CD8-positive, alpha-beta memory T cell (primary cell): Measurements from ENCODE around the gene TRIM9. TPM values are rescaled to one million over a fixed set of nuclear protein-coding genes. Genes with fewer than 3 reads are reported as not detected.
"Not testable (repeated sequence)": the region's sequence is repeated elsewhere in the genome, so short reads cannot be mapped to it uniquely, and the experiment has no call there.

Experiments
- CTCF ChIA-PET: fragments of 350-600 bp; sonication (Branson Sonifier 250); formaldehyde crosslinking; loops from one replicate; lab custom pipeline; 2021; ENCODE audit warnings: antibody characterized with exemption; lab: Charles Lee
- POLR2A ChIA-PET: fragments of 350-600 bp; sonication (Branson Sonifier 250); formaldehyde crosslinking; loops from one replicate; lab custom pipeline; 2021; ENCODE audit warnings: antibody characterized with exemption; lab: Charles Lee
- DNase-seq, 5 donors: peaks; one replicate each; pipeline versions ENCODE4 v3.0.0 to v3.0.0-alpha.2; 2020 to 2022; ENCODE audit warnings: mixed read lengths in 1 of 5
- H3K27ac ChIP-seq: one replicate; pipeline ENCODE4 v1.7.0; 2013; ENCODE audit warnings: low read depth, mild to moderate bottlenecking, low read length, moderate library complexity
- H3K27me3 ChIP-seq: 2 replicates; pipeline ENCODE4 v1.7.0; 2013; ENCODE audit warnings: low read length, mild to moderate bottlenecking; ENCODE audit not compliant: insufficient read depth, poor library complexity, severe bottlenecking
- H3K36me3 ChIP-seq: 2 replicates; pipeline ENCODE4 v1.7.0; 2013; ENCODE audit warnings: mild to moderate bottlenecking, low read length, moderate library complexity; ENCODE audit not compliant: insufficient read depth
- H3K4me1 ChIP-seq: 2 replicates; pipeline ENCODE4 v1.7.0; 2013; ENCODE audit warnings: mild to moderate bottlenecking, low read length, moderate library complexity; ENCODE audit not compliant: insufficient read depth
- H3K4me3 ChIP-seq: 2 replicates; pipeline ENCODE4 v1.7.0; 2013; ENCODE audit warnings: mild to moderate bottlenecking, low read length
- H3K9me3 ChIP-seq: 2 replicates; pipeline ENCODE4 v1.7.0; 2013; ENCODE audit warnings: mild to moderate bottlenecking, low read length
- H3K27ac Mint-ChIP-seq, 8 donors: one replicate each; pipeline ENCODE4 v1.8.0; 2020 to 2021; ENCODE audit warnings: mixed read lengths in 8 of 8, mild to moderate bottlenecking in 6 of 8, inconsistent platforms in 3 of 8, moderate library complexity in 3 of 8
- H3K27me3 Mint-ChIP-seq, 2 donors: one replicate each; pipeline ENCODE4 v1.8.0; 2020 to 2021; ENCODE audit warnings: mixed read lengths in 2 of 2, mild to moderate bottlenecking in 1 of 2, moderate library complexity in 1 of 2
- H3K36me3 Mint-ChIP-seq, 3 donors: one replicate each; pipeline ENCODE4 v1.8.0; 2020 to 2021; ENCODE audit warnings: mixed read lengths in 3 of 3, inconsistent platforms in 1 of 3, mild to moderate bottlenecking in 1 of 3
- H3K4me1 Mint-ChIP-seq, 3 donors: one replicate each; pipeline ENCODE4 v1.8.0; 2020 to 2021; ENCODE audit warnings: mixed read lengths in 3 of 3, inconsistent platforms in 1 of 3, mild to moderate bottlenecking in 1 of 3
- H3K4me3 Mint-ChIP-seq, 7 donors: one replicate each; pipeline ENCODE4 v1.8.0; 2020 to 2021; ENCODE audit warnings: mixed read lengths in 7 of 7, mild to moderate bottlenecking in 6 of 7, moderate library complexity in 4 of 7, inconsistent platforms in 2 of 7
- H3K9me3 Mint-ChIP-seq, 5 donors: one replicate each; pipeline ENCODE4 v1.8.0; 2020 to 2022; ENCODE audit warnings: mixed read lengths in 5 of 5, mild to moderate bottlenecking in 3 of 5, moderate library complexity in 2 of 5, inconsistent platforms in 1 of 5
- polyA plus RNA-seq: library from polyadenylated mRNA; unstranded; fragments of 300-500 nt; fragmentation: Illumina TruSeq; gene quantifications from one replicate; pipeline ENCODE4 v1.2.3, GENCODE V29; 2021
- total RNA-seq, 2 experiments: library from RNA; stranded (reverse); gene quantifications; one replicate each; pipeline ENCODE4 v1.2.3, GENCODE V29; 2021

Gene TRIM9
- total and polyA plus RNA-seq, 3 experiments from 2014 or later, result 0.05 to 1.0 (median 0.85) TPM

DNA sequence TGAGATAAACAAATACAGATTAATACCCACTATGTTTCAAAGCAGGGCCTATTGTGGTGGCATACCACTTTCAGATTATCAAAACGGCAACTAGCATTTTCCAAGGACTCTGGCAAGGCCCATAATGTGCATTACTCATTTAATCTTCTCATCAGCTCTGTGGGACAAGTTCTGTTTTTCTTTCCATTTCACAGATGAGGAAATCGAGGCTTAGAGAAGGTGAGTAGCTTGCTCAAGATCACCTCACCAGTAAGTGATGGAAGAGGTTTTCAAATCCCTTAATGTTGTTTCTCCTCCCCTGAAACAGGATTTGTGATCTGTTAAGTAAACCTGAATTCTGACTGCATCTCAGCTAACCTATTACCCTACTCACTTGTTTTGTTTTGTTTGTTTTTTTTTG, 146.7 kb downstream of the TRIM9 start:
- Mint-ChIP-seq H3K27me3 (peaks cover 12 to 13% of the 10 kb centered on the region in 2 donors), H3K4me1 (peaks cover 11 to 17% (median 11%) of the 10 kb centered on the region in 3 donors)
- POLR2A ChIA-PET, result no interaction called here

DNA sequence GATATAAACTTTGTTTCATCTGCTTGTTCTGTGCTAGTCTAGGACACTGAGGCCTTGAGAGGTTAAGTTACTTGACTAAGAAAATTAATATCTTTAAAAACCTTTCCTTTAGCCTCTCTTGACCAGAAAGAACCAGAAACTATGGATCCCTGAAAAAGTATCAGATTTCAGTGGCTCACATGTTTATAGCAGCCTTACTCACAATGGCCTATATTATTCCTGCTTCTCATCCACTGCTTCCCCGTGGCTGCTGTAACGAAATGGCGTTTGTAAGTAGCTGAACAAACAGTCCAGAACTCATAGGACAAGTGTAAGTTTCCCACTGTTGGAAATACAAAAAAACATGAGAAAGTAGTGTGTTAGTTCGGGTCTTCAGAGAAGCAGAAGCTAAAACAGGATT, 147.5 kb downstream of the TRIM9 start:
- Histone ChIP-seq H3K9me3 (no peaks in the 10 kb centered on the region), H3K27me3 (peaks cover 15% of the 10 kb centered on the region), H3K4me1 (peaks cover 6% of the 10 kb centered on the region), H3K27ac (no peak overlapping the region), H3K36me3 (no peaks in the 10 kb centered on the region), H3K4me3 (no peak overlapping the region)
- H3K9me3 Mint-ChIP-seq, result peaks cover 0 to 3% (median 0%) of the 10 kb centered on the region in 5 donors
- H3K27ac Mint-ChIP-seq, result no peak overlapping the region
- CTCF ChIA-PET, result no interaction called here
- peaks cover 13 to 22% (median 13%) of the 10 kb centered on the region in 3 donors for H3K4me1 Mint-ChIP-seq
- DNase-seq, result no peak
- POLR2A ChIA-PET, result no interaction called here
- peaks cover 20% of the 10 kb centered on the region in 2 donors for H3K27me3 Mint-ChIP-seq
- H3K36me3 Mint-ChIP-seq, result peaks cover 0 to 6% (median 0%) of the 10 kb centered on the region in 3 donors
- no peak overlapping the region for H3K4me3 Mint-ChIP-seq

More for the DNA sequence above, 146.7 kb downstream of the TRIM9 start:
- no peak overlapping the region for H3K4me3 ChIP-seq
- H3K27ac ChIP-seq, result no peak overlapping the region
- CTCF ChIA-PET, result no interaction called here
- H3K36me3 Mint-ChIP-seq, result peaks cover 0 to 6% (median 0%) of the 10 kb centered on the region in 3 donors
- H3K4me3 Mint-ChIP-seq, result no peak overlapping the region
- peaks cover 6% of the 10 kb centered on the region for H3K4me1 ChIP-seq
- peaks cover 13% of the 10 kb centered on the region for H3K27me3 ChIP-seq
- H3K9me3 Mint-ChIP-seq, result peaks cover 0 to under 1% (median 0%) of the 10 kb centered on the region in 5 donors
- no peak for DNase-seq
- no peak overlapping the region for H3K27ac Mint-ChIP-seq
- H3K9me3 ChIP-seq, result no peaks in the 10 kb centered on the region
- no peaks in the 10 kb centered on the region for H3K36me3 ChIP-seq

DNA sequence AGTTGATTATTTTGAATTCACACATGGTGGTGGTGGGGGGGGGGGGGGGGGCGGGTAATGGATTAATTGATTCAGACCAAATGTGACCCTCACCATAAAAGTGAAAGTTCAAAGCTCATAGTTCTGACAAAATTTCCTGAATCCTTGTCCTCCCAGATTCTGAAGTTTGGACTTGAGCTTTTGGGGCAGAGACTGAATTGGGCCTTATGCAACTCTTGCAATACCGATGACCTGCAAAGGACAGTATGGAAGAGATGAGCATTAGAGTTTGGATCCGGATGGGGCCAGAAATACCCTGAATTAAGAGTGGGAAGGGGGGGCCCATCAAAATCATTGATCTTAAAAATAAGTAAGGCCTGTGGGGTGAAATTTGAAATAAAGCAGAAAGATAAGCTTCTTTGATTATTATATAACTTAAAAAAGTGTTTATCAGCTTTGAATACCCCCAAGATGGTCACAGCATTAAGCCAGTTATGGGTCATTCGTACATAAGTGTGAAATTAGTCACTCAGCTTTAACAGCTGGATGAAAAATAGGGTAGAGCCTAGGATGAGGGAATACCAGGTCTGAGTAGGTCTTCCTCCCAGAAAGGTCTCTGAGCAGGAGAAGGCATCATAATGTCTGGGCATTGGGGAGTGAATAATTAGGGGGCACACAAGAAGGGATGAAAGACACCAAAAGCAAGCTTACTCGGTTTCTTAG, 148.5 kb downstream of the TRIM9 start:
- Histone ChIP-seq H3K9me3 (no peaks in the 10 kb centered on the region), H3K27ac (no peak overlapping the region), H3K27me3 (peaks cover 15% of the 10 kb centered on the region), H3K4me1 (peaks cover 6% of the 10 kb centered on the region), H3K36me3 (no peaks in the 10 kb centered on the region), H3K4me3 (no peak overlapping the region)
- Mint-ChIP-seq H3K27ac (no peak overlapping the region), H3K9me3 (peaks cover 0 to 3% (median 0%) of the 10 kb centered on the region in 5 donors), H3K27me3 (peaks cover 24 to 30% of the 10 kb centered on the region in 2 donors), H3K36me3 (peaks cover 0 to 6% (median 0%) of the 10 kb centered on the region in 3 donors), H3K4me3 (no peak overlapping the region), H3K4me1 (peaks cover 13 to 22% (median 13%) of the 10 kb centered on the region in 3 donors)
- DNase-seq, result no peak
- POLR2A ChIA-PET, result no interaction called here
- CTCF ChIA-PET, result no interaction called here

DNA sequence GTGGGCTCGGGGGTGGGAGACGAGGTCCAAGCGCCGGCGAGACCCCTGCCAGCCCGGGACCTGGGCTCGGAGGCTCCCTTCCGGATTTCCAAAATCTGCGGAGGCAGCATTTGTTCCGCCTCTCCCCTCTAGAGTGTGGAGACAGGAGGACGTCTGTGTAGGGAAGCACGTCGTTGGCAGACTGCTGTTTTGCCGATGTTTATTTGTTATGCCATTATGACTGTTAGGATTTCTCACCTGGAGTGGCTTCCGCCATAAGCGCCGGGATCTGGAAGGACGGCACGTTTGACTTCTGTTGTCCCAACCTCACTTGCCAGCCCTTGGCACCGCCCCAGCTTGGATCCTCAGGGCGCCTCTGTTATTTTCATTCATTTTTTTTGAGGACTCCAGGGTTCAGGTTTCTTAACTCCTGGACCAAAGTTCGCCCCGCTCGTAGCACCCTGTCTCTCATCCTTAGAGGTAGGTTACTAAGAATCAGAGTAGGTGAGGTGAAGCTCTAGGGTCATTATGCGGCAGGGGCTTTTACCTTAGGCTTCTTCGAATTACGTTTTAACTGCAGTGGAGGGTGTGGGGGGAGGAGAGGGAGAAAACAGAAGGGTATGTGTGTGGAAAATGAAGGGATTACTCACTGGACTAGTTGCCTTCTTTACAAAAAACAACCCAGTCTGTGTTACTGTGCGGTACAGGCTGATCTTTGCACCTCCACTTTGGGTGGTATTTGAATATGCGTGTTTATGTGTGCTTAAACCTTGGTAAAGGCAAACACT, 150.1 kb downstream of the TRIM9 start:
- Mint-ChIP-seq H3K27me3 (peaks cover 29 to 46% of the 10 kb centered on the region in 2 donors), H3K9me3 (peaks cover 0 to 3% (median 0%) of the 10 kb centered on the region in 5 donors), H3K4me1 (peaks cover 13 to 22% (median 13%) of the 10 kb centered on the region in 3 donors), H3K4me3 (peak overlapping the region; percentile 74 to 93 (median 86)), H3K27ac (peak overlapping the region in 2 of 8 donors; percentile 41 to 50), H3K36me3 (peaks cover 0 to 6% (median 0%) of the 10 kb centered on the region in 3 donors)
- peaks cover 6% of the 10 kb centered on the region for H3K4me1 ChIP-seq
- peak overlapping the region; percentile 58 for H3K4me3 ChIP-seq
- H3K9me3 ChIP-seq, result no peaks in the 10 kb centered on the region
- H3K27me3 ChIP-seq, result peaks cover 22% of the 10 kb centered on the region
- H3K27ac ChIP-seq, result no peak overlapping the region
- POLR2A ChIA-PET, result no interaction called here
- H3K36me3 ChIP-seq, result no peaks in the 10 kb centered on the region
- CTCF ChIA-PET, result no interaction called here
- DNase-seq, result peak in 1 of 5 donors; percentile 3

DNA sequence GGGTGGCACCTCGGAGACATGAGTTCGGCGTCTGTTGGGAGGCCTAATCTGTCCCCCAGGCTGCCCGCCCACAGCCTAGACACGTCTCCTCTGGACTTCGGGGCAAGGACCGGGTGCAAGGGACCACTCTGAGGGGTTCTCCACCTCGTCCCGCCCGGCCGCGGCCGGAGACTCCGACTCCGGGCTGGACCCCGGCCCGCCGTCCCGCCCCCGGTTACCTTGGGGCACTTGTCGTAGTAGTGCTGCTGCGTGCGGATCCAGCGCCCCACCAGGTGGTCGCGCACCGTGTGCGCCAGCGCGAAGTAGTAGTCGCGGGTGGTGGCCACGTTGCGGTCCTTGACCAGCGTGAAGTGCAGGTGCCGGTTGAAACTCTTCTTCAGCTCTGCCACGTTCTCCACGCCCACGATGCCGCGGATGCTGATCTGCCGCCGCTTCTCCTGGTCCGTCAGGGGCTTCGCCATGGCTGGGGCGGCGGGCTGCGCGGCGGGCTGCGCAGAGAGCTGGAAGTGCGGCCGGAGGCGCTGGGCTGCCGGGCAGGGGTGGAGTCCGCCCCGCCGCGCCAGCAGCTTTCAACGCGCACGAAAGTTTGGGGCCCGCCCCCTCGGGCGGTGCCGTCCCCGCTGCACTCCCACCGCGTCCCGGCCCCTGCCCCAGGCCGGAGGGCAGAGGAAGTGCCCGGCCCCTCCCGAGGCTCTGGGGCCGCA, 150.8 kb downstream of the TRIM9 start, which contains the start of gene PYGL:
TSS of gene PYGL (minus strand) at position 541 of the 704 bp plus-strand sequence. CDS start at position 461, 80 bp downstream.
- H3K36me3 Mint-ChIP-seq, result peaks cover 0 to 6% (median 0%) of the 10 kb centered on the region in 3 donors
- Histone ChIP-seq H3K36me3 (no peaks in the 10 kb centered on the region), H3K27ac (peak within 1 kb of the TSS; percentile 44), H3K27me3 (peaks cover 22% of the 10 kb centered on the region), H3K9me3 (no peaks in the 10 kb centered on the region), H3K4me3 (peak within 1 kb of the TSS; percentile 58), H3K4me1 (peaks cover 6% of the 10 kb centered on the region)
- ChIA-PET CTCF (no interaction called here), POLR2A (no interaction called here)
- peak in 2 of 5 donors; percentile 1 to 12 for DNase-seq
- H3K27ac Mint-ChIP-seq, result peak within 1 kb of the TSS in 2 of 8 donors; percentile 41 to 50
- H3K4me3 Mint-ChIP-seq, result peak within 1 kb of the TSS; percentile 74 to 93 (median 86)
- peaks cover 29 to 52% of the 10 kb centered on the region in 2 donors for H3K27me3 Mint-ChIP-seq
- peaks cover 13 to 22% (median 13%) of the 10 kb centered on the region in 3 donors for H3K4me1 Mint-ChIP-seq
- H3K9me3 Mint-ChIP-seq, result peaks cover 0 to 3% (median 0%) of the 10 kb centered on the region in 5 donors

DNA sequence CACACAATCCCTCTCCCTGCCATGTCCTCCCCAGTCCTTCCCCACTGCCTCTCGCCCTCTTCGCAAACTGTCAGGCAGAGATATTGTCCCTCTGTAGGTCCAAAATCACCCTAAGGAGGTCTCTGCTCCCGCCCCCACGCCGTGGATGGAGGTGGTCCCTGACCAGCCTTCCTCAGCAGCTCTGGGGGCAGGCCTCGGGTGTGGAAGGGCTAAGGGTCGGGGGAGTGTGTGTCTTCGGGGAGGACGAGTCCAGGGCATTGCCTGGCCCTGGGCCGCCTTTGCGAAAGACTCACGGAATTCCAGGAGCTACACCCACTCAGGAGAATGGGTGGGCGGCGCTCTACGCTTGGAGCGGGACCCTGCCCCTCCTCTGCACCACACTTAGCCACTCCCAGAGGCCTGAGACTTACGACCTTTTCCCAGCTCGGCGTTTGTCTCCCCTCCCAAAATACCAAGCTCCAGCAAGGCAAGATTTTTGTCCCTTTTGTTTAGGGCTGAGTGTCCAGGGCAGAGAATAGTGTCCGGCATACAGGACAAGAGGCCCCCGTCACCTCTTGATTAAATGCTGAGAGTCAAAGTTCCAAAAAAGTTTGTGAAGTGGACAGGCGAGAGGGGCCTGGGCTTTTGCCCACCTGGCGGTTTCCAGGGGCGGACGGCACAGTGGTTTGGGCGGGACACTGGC, 151.5 kb downstream of the TRIM9 start:
- Mint-ChIP-seq H3K4me1 (peaks cover 13 to 22% (median 13%) of the 10 kb centered on the region in 3 donors), H3K27ac (no peak overlapping the region), H3K27me3 (peaks cover 29 to 56% of the 10 kb centered on the region in 2 donors), H3K4me3 (peak overlapping the region; percentile 38 to 79 (median 66)), H3K36me3 (peaks cover 0 to 6% (median 0%) of the 10 kb centered on the region in 3 donors), H3K9me3 (peaks cover 0 to 3% (median 0%) of the 10 kb centered on the region in 5 donors)
- no peaks in the 10 kb centered on the region for H3K9me3 ChIP-seq
- H3K27me3 ChIP-seq, result peaks cover 22% of the 10 kb centered on the region
- ChIA-PET CTCF (no interaction called here), POLR2A (no interaction called here)
- H3K27ac ChIP-seq, result peak overlapping the region; percentile 44
- H3K4me3 ChIP-seq, result peak overlapping the region; percentile 58
- peaks cover 6% of the 10 kb centered on the region for H3K4me1 ChIP-seq
- no peak for DNase-seq
- H3K36me3 ChIP-seq, result no peaks in the 10 kb centered on the region

DNA sequence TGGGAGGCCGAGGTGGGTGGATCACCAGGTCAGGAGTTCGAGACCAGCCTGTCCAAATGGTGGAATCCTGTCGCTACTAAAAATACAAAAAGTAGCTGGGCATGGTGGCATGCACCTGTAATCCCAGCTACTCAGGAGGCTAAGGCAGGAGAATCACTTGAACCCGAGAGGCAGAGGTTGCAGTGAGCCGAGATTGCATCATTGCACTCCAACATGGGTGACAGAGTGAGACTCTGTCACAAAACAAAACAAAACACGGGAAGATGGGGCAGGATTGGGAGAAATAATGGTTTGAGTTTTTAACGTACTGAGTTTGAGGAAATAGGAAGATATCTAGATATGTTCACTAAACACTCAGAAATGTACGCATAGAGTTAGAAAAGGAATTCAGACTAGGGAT, 153.3 kb downstream of the TRIM9 start:
- H3K4me3 ChIP-seq, H3K27ac Mint-ChIP-seq, CTCF ChIA-PET, DNase-seq, H3K36me3 ChIP-seq, H3K9me3 Mint-ChIP-seq, H3K4me1 ChIP-seq, POLR2A ChIA-PET, H3K9me3 ChIP-seq, H3K27ac ChIP-seq, H3K36me3 Mint-ChIP-seq: not testable (repeated sequence)
- H3K4me3 Mint-ChIP-seq, result peak overlapping the region in 2 of 7 donors; percentile 14 to 17
- peaks cover 13 to 22% (median 13%) of the 10 kb centered on the region in 3 donors for H3K4me1 Mint-ChIP-seq
- peaks cover 22% of the 10 kb centered on the region for H3K27me3 ChIP-seq
- peaks cover 28 to 62% of the 10 kb centered on the region in 2 donors for H3K27me3 Mint-ChIP-seq
